ENCODE data around the gene PTPN20. TPM values are rescaled to one million over a fixed set of nuclear protein-coding genes. Genes with fewer than 3 reads are reported as not detected.

Gene PTPN20
- total and polyA plus RNA-seq, 2 of the 4 experiments (the other 2 are of a cell fraction): 0.14 TPM; not detected in 1

- ChIA-PET CTCF (interaction anchor here (0.5 kb wide), 1 partner anchor 15 kb away, joined by 4 read pairs; no protein-coding TSS in a partner anchor), POLR2A (ENCODE audit: unreplicated experiment) (interaction anchor here (0.6 kb wide), 1 partner anchor 1978 kb away, joined by 3 read pairs; no protein-coding TSS in a partner anchor)
- H3K27ac ChIP-seq (ENCODE audit: insufficient read depth, low read length): no peak overlapping the region
- no peak overlapping the region for H3K14ac ChIP-seq (replicated peaks; ENCODE audit: low read depth, low read length)
- H2BK20ac ChIP-seq (ENCODE audit: low read depth, low read length): no peak overlapping the region
- WGBS, 2 experiments (ENCODE audit: extremely low coverage in 2 of 2, insufficient read length in 1 of 2): no CpG with 5 or more reads among the region's 8 CpGs
- 0 out of 2 replicates have a peak, but pooled peaks cover 3% of the 10 kb centered on the region for H3K4me1 ChIP-seq (ENCODE audit: control insufficient read depth, insufficient read depth, low read length)
- H3K36me3 ChIP-seq (ENCODE audit: control insufficient read depth, insufficient read depth, low read length): no peaks in the 10 kb centered on the region
- H3K79me1 ChIP-seq (ENCODE audit: low read depth in 1 of 2, low read length in 2 of 2): no peaks in the 10 kb centered on the region
- no peak overlapping the region for H2AFZ ChIP-seq (replicated peaks; ENCODE audit: low read length, poor library complexity)
- DNase-seq (no peak), ATAC-seq (ENCODE audit: low read depth) (no peak)
- no peak overlapping the region for H2AK5ac ChIP-seq (ENCODE audit: low read depth, low read length)
- dilution Hi-C loops (cut with HindIII; ENCODE audit: low sequenced_read_pairs, unreplicated experiment): no loop called here
- H4K91ac ChIP-seq (ENCODE audit: insufficient read depth, low read depth, low read length): no peak overlapping the region
- H3K23ac ChIP-seq (ENCODE audit: low read depth, low read length): no peak overlapping the region
- H3K4me3 ChIP-seq (ENCODE audit: insufficient read depth, low read depth, low read length): no peak overlapping the region
- BruUV-seq (replicated peaks): no TSS peak
- no peak for TF ChIP-seq POLR2A (IDR thresholded peaks at IDR 0.05; ENCODE audit: low read depth, low read length)
- no peak for TF ChIP-seq RCOR1 (IDR thresholded peaks at IDR 0.05; ENCODE audit: insufficient replicate concordance, low read length)
- no peak for TF ChIP-seq SMC3 (IDR thresholded peaks at IDR 0.05; ENCODE audit: low read depth, low read length)
- no peak for TF ChIP-seq BHLHE40 (IDR thresholded peaks at IDR 0.05; ENCODE audit: low read depth, low read length)
- TF ChIP-seq NFE2L2 (IDR thresholded peaks at IDR 0.05; ENCODE audit: low read depth, low read length): no peak
- no peaks in the 10 kb centered on the region; the same call in 1 of the 2 replicates for H3K27me3 ChIP-seq (ENCODE audit: control insufficient read depth, insufficient read depth, low read length)
- H2BK5ac ChIP-seq (ENCODE audit: low read depth, low read length, poor library complexity, severe bottlenecking): no peak overlapping the region
- H2AK9ac ChIP-seq (replicated peaks; ENCODE audit: low read depth, low read length, poor library complexity): no peak overlapping the region
- H4K5ac ChIP-seq (ENCODE audit: low read depth, low read length): no peak overlapping the region
- H3K56ac ChIP-seq (ENCODE audit: extremely low read depth, insufficient read depth, low read length): no peak overlapping the region
- H3K4me2 ChIP-seq (ENCODE audit: low read depth, low read length): no peak overlapping the region
- no peak overlapping the region for H3K9ac ChIP-seq (ENCODE audit: low read depth, low read length)
- no peak overlapping the region for H3K4ac ChIP-seq (ENCODE audit: low read depth, low read length)
- no peak overlapping the region for H4K8ac ChIP-seq (ENCODE audit: low read depth in 2 of 2, low read length in 2 of 2)
- H4K20me1 ChIP-seq (ENCODE audit: insufficient read depth, low read length): no peaks in the 10 kb centered on the region
- in situ Hi-C loops (cut with MboI; ENCODE audit: low sequenced_read_pairs): loop anchor here (10.0 kb wide), 1 partner anchor 276 kb away; the partner anchor contains the start of gene GDF10
- H2BK120ac ChIP-seq (ENCODE audit: low read depth, low read length): no peak overlapping the region
- H3K9me1 ChIP-seq (ENCODE audit: insufficient read depth, low read length): peaks cover 6% of the 10 kb centered on the region
- H3K9me3 ChIP-seq (ENCODE audit: control insufficient read depth, insufficient read depth, low read length): no peaks in the 10 kb centered on the region
- no peak overlapping the region for H3K18ac ChIP-seq (ENCODE audit: low read depth, low read length)
- H2BK15ac ChIP-seq (ENCODE audit: low read depth, low read length): no peak overlapping the region
- intact Hi-C loops (cut with micrococcal nuclease): no loop called here
Measured at GRCh38 chr10:47028466-47028865, 117.2 kb downstream of the PTPN20 start.

All from IMR-90 (cell line).